Activated naive CD8-positive, alpha-beta T cell treated with anti-CD3 and anti-CD28 coated beads, Interleukin-2, amount 10 ng/mL, durations not matched to agents 7 days and 5 days (primary cell): ENCODE measurements around the gene BCL2. TPM values are rescaled to one million over a fixed set of nuclear protein-coding genes. Genes with fewer than 3 reads are reported as not detected.
A peak's percentile ranks its signal among the peaks of the same experiment; 100 is the strongest.

Source experiments
- ATAC-seq: fragments of 150-1000 bp; cut with Tn5 transposase; one replicate; pipeline ENCODE4 v1.10.0; 2021; ENCODE audit warnings: low read depth, moderate library complexity
- POLR2A ChIA-PET: fragments of 350-600 bp; sonication (Branson Sonifier 250); formaldehyde crosslinking; loops from one replicate; lab custom pipeline; 2021; ENCODE audit warnings: antibody characterized with exemption; lab: Charles Lee
- DNase-seq: peaks from one replicate; pipeline ENCODE4 v3.0.0; 2021
- H3K27ac Mint-ChIP-seq: one replicate; pipeline ENCODE4 v1.8.0; 2022; ENCODE audit warnings: mild to moderate bottlenecking, mixed read lengths
- H3K27me3 Mint-ChIP-seq: one replicate; pipeline ENCODE4 v1.8.0; 2022; ENCODE audit warnings: mild to moderate bottlenecking, moderate library complexity, mixed read lengths
- H3K36me3 Mint-ChIP-seq: one replicate; pipeline ENCODE4 v1.8.0; 2021; ENCODE audit warnings: mild to moderate bottlenecking, mixed read lengths
- H3K4me1 Mint-ChIP-seq: one replicate; pipeline ENCODE4 v1.8.0; 2021; ENCODE audit warnings: mixed read lengths
- H3K4me3 Mint-ChIP-seq: one replicate; pipeline ENCODE4 v1.8.0; 2022; ENCODE audit warnings: mild to moderate bottlenecking, moderate library complexity, mixed read lengths
- H3K9me3 Mint-ChIP-seq: one replicate; pipeline ENCODE4 v1.8.0; 2021; ENCODE audit warnings: mixed read lengths
- total RNA-seq, 2 experiments: library from RNA; stranded (reverse); gene quantifications; one replicate each; pipeline ENCODE4 v1.2.3, GENCODE V29; 2021

Gene BCL2
- total RNA-seq, 2 experiments from 2014 or later = 121 to 128 TPM

- POLR2A ChIA-PET = no interaction called here
- DNase-seq = no peak
- Mint-ChIP-seq H3K27me3 (no peaks in the 10 kb centered on the region), H3K36me3 (peaks cover 51% of the 10 kb centered on the region), H3K4me3 (no peak overlapping the region), H3K9me3 (no peaks in the 10 kb centered on the region), H3K27ac (no peak overlapping the region), H3K4me1 (peaks cover 32% of the 10 kb centered on the region)
- no peak for ATAC-seq
Measured at GRCh38 chr18:63177919-63178821, 141.4 kb downstream of the BCL2 start.

GRCh38 chr18:63177259-63177658 is 142.3 kb downstream of the BCL2 start:
- POLR2A ChIA-PET = no interaction called here
- DNase-seq = no peak
- Mint-ChIP-seq H3K27ac (no peak overlapping the region), H3K4me3 (no peak overlapping the region), H3K27me3 (no peaks in the 10 kb centered on the region), H3K36me3 (peaks cover 47% of the 10 kb centered on the region), H3K9me3 (no peaks in the 10 kb centered on the region), H3K4me1 (peaks cover 27% of the 10 kb centered on the region)
- no peak for ATAC-seq

GRCh38 chr18:63175264-63175663 is 144.3 kb downstream of the BCL2 start:
- ATAC-seq (no peak), DNase-seq (no peak)
- no peaks in the 10 kb centered on the region for H3K9me3 Mint-ChIP-seq
- peaks cover 55% of the 10 kb centered on the region for H3K36me3 Mint-ChIP-seq
- H3K4me1 Mint-ChIP-seq = peaks cover 33% of the 10 kb centered on the region
- POLR2A ChIA-PET = interaction anchor here (1.1 kb wide), 1 partner anchor 20 kb away, joined by 3 read pairs; no protein-coding TSS in a partner anchor
- no peaks in the 10 kb centered on the region for H3K27me3 Mint-ChIP-seq
- H3K4me3 Mint-ChIP-seq = no peak overlapping the region
- peak overlapping the region; percentile 2 for H3K27ac Mint-ChIP-seq

- ATAC-seq (no peak), DNase-seq (no peak)
- no peaks in the 10 kb centered on the region for H3K9me3 Mint-ChIP-seq
- peaks cover 41% of the 10 kb centered on the region for H3K4me1 Mint-ChIP-seq
- H3K36me3 Mint-ChIP-seq = peaks cover 52% of the 10 kb centered on the region
- no peak overlapping the region for H3K27ac Mint-ChIP-seq
- H3K4me3 Mint-ChIP-seq = no peak overlapping the region
- H3K27me3 Mint-ChIP-seq = no peaks in the 10 kb centered on the region
- POLR2A ChIA-PET = interaction anchor here (1.1 kb wide), 1 partner anchor 144 kb away, joined by 3 read pairs; no protein-coding TSS in a partner anchor
Measured at GRCh38 chr18:63173983-63174382, 145.6 kb downstream of the BCL2 start.

GRCh38 chr18:63169853-63170252 is 149.7 kb downstream of the BCL2 start:
- ATAC-seq (no peak), DNase-seq (no peak)
- Mint-ChIP-seq H3K36me3 (peaks cover 51% of the 10 kb centered on the region), H3K4me1 (peaks cover 54% of the 10 kb centered on the region), H3K4me3 (no peak overlapping the region), H3K27ac (no peak overlapping the region), H3K9me3 (no peaks in the 10 kb centered on the region), H3K27me3 (no peaks in the 10 kb centered on the region)
- POLR2A ChIA-PET = no interaction called here

- DNase-seq (no peak), ATAC-seq (no peak)
- no peak overlapping the region for H3K4me3 Mint-ChIP-seq
- H3K27me3 Mint-ChIP-seq = no peaks in the 10 kb centered on the region
- peaks cover 58% of the 10 kb centered on the region for H3K4me1 Mint-ChIP-seq
- H3K27ac Mint-ChIP-seq = no peak overlapping the region
- H3K36me3 Mint-ChIP-seq = peaks cover 57% of the 10 kb centered on the region
- POLR2A ChIA-PET = no interaction called here
- no peaks in the 10 kb centered on the region for H3K9me3 Mint-ChIP-seq
Measured at GRCh38 chr18:63168287-63168686, 151.3 kb downstream of the BCL2 start.

- POLR2A ChIA-PET = no interaction called here
- Mint-ChIP-seq H3K4me3 (no peak overlapping the region), H3K9me3 (no peaks in the 10 kb centered on the region), H3K27me3 (no peaks in the 10 kb centered on the region), H3K4me1 (peaks cover 72% of the 10 kb centered on the region), H3K36me3 (peaks cover 56% of the 10 kb centered on the region), H3K27ac (peak overlapping the region; percentile 32)
- DNase-seq = no peak
- ATAC-seq = no peak
Measured at GRCh38 chr18:63166142-63166541, 153.4 kb downstream of the BCL2 start.

- Mint-ChIP-seq H3K27ac (peak overlapping the region; percentile 25), H3K9me3 (no peaks in the 10 kb centered on the region), H3K36me3 (peaks cover 50% of the 10 kb centered on the region), H3K4me1 (peaks cover 80% of the 10 kb centered on the region), H3K27me3 (no peaks in the 10 kb centered on the region), H3K4me3 (no peak overlapping the region)
- POLR2A ChIA-PET = interaction anchor here (1.0 to 5.3 kb wide), 3 partner anchors 32 to 154 kb away, joined by 3 to 28 read pairs (median 26); partner anchors contain the start of gene BCL2
- DNase-seq = no peak
- ATAC-seq = no peak
Measured at GRCh38 chr18:63164396-63164795, 155.2 kb downstream of the BCL2 start.

GRCh38 chr18:63162271-63163014 is 157.1 kb downstream of the BCL2 start:
- H3K9me3 Mint-ChIP-seq = no peaks in the 10 kb centered on the region
- POLR2A ChIA-PET = interaction anchor here (0.7 to 5.3 kb wide), 14 partner anchors 9 to 204 kb away, joined by 3 to 28 read pairs (median 6); partner anchors contain the start of gene BCL2
- H3K4me3 Mint-ChIP-seq = peak overlapping the region; percentile 81
- ATAC-seq (no peak), DNase-seq (no peak)
- H3K27ac Mint-ChIP-seq = peak overlapping the region; percentile 90
- H3K27me3 Mint-ChIP-seq = no peaks in the 10 kb centered on the region
- peaks cover 42% of the 10 kb centered on the region for H3K36me3 Mint-ChIP-seq
- H3K4me1 Mint-ChIP-seq = peaks cover 89% of the 10 kb centered on the region

- POLR2A ChIA-PET = interaction anchor here (0.5 to 5.3 kb wide), 12 partner anchors 9 to 204 kb away, joined by 3 to 28 read pairs (median 6); partner anchors contain the start of gene BCL2
Measured at GRCh38 chr18:63161761-63162195, 157.8 kb downstream of the BCL2 start.

GRCh38 chr18:63161032-63161760 is 158.4 kb downstream of the BCL2 start:
- POLR2A ChIA-PET = interaction anchor here (0.5 to 5.3 kb wide), 12 partner anchors 9 to 205 kb away, joined by 3 to 28 read pairs (median 6); partner anchors contain the start of gene BCL2
- peaks cover 37% of the 10 kb centered on the region for H3K36me3 Mint-ChIP-seq
- no peaks in the 10 kb centered on the region for H3K9me3 Mint-ChIP-seq
- DNase-seq = no peak
- peaks cover 94% of the 10 kb centered on the region for H3K4me1 Mint-ChIP-seq
- H3K4me3 Mint-ChIP-seq = peak overlapping the region; percentile 81
- H3K27me3 Mint-ChIP-seq = no peaks in the 10 kb centered on the region
- H3K27ac Mint-ChIP-seq = peak overlapping the region; percentile 90
- peak; percentile 18 for ATAC-seq

More at GRCh38 chr18:63161761-63162195, 157.8 kb downstream of the BCL2 start:
- Mint-ChIP-seq H3K4me1 (peaks cover 91% of the 10 kb centered on the region), H3K27ac (peak overlapping the region; percentile 90), H3K36me3 (peaks cover 39% of the 10 kb centered on the region), H3K4me3 (peak overlapping the region; percentile 81), H3K27me3 (no peaks in the 10 kb centered on the region), H3K9me3 (no peaks in the 10 kb centered on the region)
- ATAC-seq = peak; percentile 92
- peak; percentile 64 for DNase-seq

- H3K27me3 Mint-ChIP-seq = no peaks in the 10 kb centered on the region
- DNase-seq (no peak), ATAC-seq (no peak)
- peaks cover 31% of the 10 kb centered on the region for H3K36me3 Mint-ChIP-seq
- POLR2A ChIA-PET = interaction anchor here (1.5 to 5.3 kb wide), 8 partner anchors 8 to 158 kb away, joined by 4 to 28 read pairs (median 9); partner anchors contain the start of gene BCL2
- peaks cover 95% of the 10 kb centered on the region for H3K4me1 Mint-ChIP-seq
- peak overlapping the region; percentile 81 for H3K4me3 Mint-ChIP-seq
- no peaks in the 10 kb centered on the region for H3K9me3 Mint-ChIP-seq
- peak overlapping the region; percentile 90 for H3K27ac Mint-ChIP-seq
Measured at GRCh38 chr18:63160172-63160995, 159.2 kb downstream of the BCL2 start.
